ENCODE results near the gene CCR5.

The CCR5 gene

DNA sequence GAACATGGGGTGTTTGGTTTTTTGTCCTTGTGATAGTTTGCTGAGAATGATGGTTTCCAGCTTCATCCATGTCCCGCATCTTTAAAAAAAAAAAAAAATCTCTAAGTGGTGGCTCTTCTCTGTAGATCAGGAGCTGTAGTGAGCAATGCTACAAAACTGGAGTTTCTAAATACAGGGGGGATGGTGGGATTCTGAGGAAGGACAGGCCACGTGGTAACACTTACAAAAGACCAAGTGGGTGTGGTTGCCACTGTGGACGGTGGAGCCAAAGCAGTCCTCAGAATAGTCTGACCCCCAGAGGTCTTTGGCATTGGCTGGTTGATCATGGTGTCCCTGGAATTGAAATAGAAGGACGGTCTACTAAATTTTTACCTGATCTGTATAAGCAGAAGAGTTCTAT, 44.0 kb downstream of the CCR5 start:
- TF ChIP-seq BHLHE40 (IDR thresholded peaks at IDR 0.05; ENCODE audit: borderline replicate concordance) (no peak), HDGF (IDR thresholded peaks at IDR 0.05; ENCODE audit: borderline replicate concordance) (no peak), LEF1 (IDR thresholded peaks at IDR 0.05; ENCODE audit: borderline replicate concordance) (no peak), FOXK2 (IDR thresholded peaks at IDR 0.05) (no peak), SP1 (IDR thresholded peaks at IDR 0.05) (no peak), ELF4 (IDR thresholded peaks at IDR 0.05) (no peak), FOXA1 (IDR thresholded peaks at IDR 0.05) (no peak), L3MBTL2 (conservative IDR thresholded peaks at IDR 0.05) (no peak), ZNF384 (IDR thresholded peaks at IDR 0.05) (no peak), PKNOX1 (IDR thresholded peaks at IDR 0.05) (no peak), CTBP1 (IDR thresholded peaks at IDR 0.05; ENCODE audit: borderline replicate concordance) (no peak), TARDBP (IDR thresholded peaks at IDR 0.05) (no peak), SUZ12 (IDR thresholded peaks at IDR 0.05) (no peak), FOXM1 (IDR thresholded peaks at IDR 0.05; ENCODE audit: borderline replicate concordance) (no peak), ARNT (IDR thresholded peaks at IDR 0.05) (no peak), NFRKB (IDR thresholded peaks at IDR 0.05) (no peak)
- POLR2A ChIA-PET = no interaction called here
- CTCF ChIA-PET = interaction anchor here (0.7 kb wide), 1 partner anchor 29 kb away, joined by 4 read pairs; no protein-coding TSS in a partner anchor

DNA sequence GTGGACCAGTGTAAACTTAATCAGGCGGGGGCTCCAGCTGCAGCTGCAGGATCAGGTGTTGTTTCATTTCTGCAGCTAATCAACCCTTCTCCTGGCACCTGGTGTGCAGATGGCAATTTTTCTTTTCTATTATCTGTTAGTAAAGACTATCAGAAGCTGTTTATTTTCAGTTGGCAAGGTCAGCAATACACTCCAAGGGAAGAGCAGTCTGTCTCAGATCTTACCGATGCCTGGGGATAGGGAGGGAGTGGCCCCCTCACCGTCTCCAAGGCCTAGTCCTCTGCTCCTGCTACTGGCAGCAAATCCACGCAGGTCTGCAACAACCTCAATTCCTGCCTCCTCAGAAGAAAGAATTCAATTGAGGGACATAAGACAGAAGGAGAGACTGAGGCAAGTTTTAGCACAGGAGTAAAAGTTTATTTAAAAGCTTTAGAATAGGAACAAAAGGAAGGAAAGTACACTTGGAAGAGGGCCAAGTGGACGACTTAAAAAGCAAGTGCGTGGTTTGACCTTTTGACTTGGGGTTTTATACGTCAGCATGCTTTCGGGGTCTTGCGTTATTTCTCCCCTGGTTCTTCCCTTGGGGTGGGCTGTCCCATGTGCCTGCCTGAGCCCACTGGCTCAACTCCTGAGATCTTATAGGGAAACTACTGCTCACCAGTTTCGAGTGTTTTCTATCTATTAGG, 45.5 kb downstream of the CCR5 start:
- CTCF ChIA-PET = no interaction called here
- no peak for DNase-seq (ENCODE audit: extremely low spot score)
- no peak for TF ChIP-seq FOXK2 (IDR thresholded peaks at IDR 0.05)
- POLR2A ChIA-PET = no interaction called here

More for the DNA sequence above, 44.0 kb downstream of the CCR5 start:
- DNase-seq (ENCODE audit: extremely low spot score) = no peak

DNA sequence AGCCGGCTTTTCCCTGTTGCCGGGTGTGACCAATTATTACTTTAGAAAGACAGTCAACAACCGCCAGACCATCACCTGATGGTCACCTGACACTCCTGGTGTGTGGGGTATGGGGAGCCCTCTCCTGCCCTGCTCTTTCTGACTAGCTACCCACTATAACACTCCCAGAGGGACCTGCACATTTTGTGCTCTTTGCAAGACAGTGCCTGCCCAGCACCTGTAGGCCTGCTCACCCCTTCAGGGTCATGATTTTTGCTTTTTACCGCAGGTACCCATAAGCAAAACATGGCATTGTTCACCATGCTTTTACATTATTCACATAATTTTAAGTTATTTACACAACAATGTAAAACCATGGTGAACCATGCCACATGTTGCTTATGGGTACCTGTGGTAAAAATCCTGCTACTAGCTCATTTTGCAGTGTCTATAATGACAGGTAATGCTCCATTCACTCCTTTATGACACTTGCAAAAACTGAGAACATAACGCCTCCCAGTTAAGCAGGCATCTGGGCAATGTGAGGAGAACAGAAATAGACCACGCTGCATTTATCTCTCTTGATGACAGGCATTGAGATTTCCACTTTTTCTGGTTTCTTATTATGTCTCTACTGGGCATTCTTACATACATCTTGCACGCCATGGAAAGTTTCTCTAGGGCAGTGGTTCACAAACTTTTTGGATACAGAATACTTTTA, 46.2 kb downstream of the CCR5 start:
- CTCF ChIA-PET = no interaction called here
- no peak for DNase-seq (ENCODE audit: extremely low spot score)
- POLR2A ChIA-PET = no interaction called here
- TF ChIP-seq CTBP1 (IDR thresholded peaks at IDR 0.05; ENCODE audit: borderline replicate concordance) (no peak), L3MBTL2 (conservative IDR thresholded peaks at IDR 0.05) (no peak), ZNF384 (IDR thresholded peaks at IDR 0.05) (no peak), BHLHE40 (IDR thresholded peaks at IDR 0.05; ENCODE audit: borderline replicate concordance) (no peak), FOXM1 (IDR thresholded peaks at IDR 0.05; ENCODE audit: borderline replicate concordance) (no peak), ELF4 (IDR thresholded peaks at IDR 0.05) (no peak), SP1 (IDR thresholded peaks at IDR 0.05) (no peak), SUZ12 (IDR thresholded peaks at IDR 0.05) (no peak), NFRKB (IDR thresholded peaks at IDR 0.05) (no peak), ARNT (IDR thresholded peaks at IDR 0.05) (no peak), LEF1 (IDR thresholded peaks at IDR 0.05; ENCODE audit: borderline replicate concordance) (no peak), FOXK2 (IDR thresholded peaks at IDR 0.05) (no peak), TARDBP (IDR thresholded peaks at IDR 0.05) (no peak), FOXA1 (IDR thresholded peaks at IDR 0.05) (no peak), PKNOX1 (IDR thresholded peaks at IDR 0.05) (no peak), HDGF (IDR thresholded peaks at IDR 0.05; ENCODE audit: borderline replicate concordance) (no peak)

DNA sequence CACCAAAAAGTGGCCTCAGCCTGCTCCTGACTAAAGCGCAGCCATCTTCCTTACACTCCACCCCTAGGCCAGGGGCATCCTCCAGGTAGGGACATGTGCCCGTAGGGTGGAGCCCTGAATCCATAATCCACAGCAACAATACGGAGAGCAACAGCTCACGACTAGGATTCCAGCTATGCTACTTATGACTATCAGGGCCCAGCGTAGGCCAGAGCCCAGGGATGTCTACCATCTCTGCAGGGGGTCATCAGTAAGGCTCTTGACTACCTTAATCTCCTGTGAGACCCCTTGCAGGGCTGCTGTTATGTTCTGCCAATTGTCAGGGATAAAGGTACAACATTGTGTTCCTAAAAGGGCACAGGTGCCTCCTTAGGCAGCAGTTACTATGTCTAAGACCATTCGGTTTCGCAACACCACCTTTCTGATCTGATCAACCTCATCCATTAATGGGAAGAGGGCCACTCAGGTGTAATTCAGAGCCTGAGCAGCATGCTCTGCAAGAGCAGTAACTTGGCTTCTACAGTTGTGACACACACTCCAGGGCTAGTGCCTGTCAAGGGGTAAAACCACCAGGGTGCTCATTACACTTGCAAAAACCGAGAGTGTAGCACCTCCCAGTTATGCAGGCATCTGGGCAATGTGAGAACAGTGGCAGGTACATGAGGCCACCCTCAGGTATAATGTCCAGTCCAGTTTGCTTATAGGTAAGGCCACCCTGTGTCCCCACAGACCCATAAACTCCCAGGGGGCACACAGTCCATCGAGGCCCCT, 47.3 kb downstream of the CCR5 start:
- TF ChIP-seq SUZ12 (IDR thresholded peaks at IDR 0.05) = no peak
- ChIA-PET CTCF (no interaction called here), POLR2A (no interaction called here)
- DNase-seq (ENCODE audit: extremely low spot score) = no peak

GRCh38 chr3:46419816-46420215, 49.1 kb downstream of the CCR5 start:
- DNase-seq (ENCODE audit: extremely low spot score) = no peak
- CTCF ChIA-PET = no interaction called here
- POLR2A ChIA-PET = no interaction called here
- TF ChIP-seq LEF1 (IDR thresholded peaks at IDR 0.05; ENCODE audit: borderline replicate concordance) (no peak), PKNOX1 (IDR thresholded peaks at IDR 0.05) (no peak), ARNT (IDR thresholded peaks at IDR 0.05) (no peak), FOXK2 (IDR thresholded peaks at IDR 0.05) (no peak), FOXM1 (IDR thresholded peaks at IDR 0.05; ENCODE audit: borderline replicate concordance) (no peak), FOXA1 (IDR thresholded peaks at IDR 0.05) (no peak), CTBP1 (IDR thresholded peaks at IDR 0.05; ENCODE audit: borderline replicate concordance) (no peak), ZNF384 (IDR thresholded peaks at IDR 0.05) (no peak), BHLHE40 (IDR thresholded peaks at IDR 0.05; ENCODE audit: borderline replicate concordance) (no peak), HDGF (IDR thresholded peaks at IDR 0.05; ENCODE audit: borderline replicate concordance) (no peak), L3MBTL2 (conservative IDR thresholded peaks at IDR 0.05) (no peak), NFRKB (IDR thresholded peaks at IDR 0.05) (no peak), SP1 (IDR thresholded peaks at IDR 0.05) (no peak), TARDBP (IDR thresholded peaks at IDR 0.05) (no peak), SUZ12 (IDR thresholded peaks at IDR 0.05) (no peak), ELF4 (IDR thresholded peaks at IDR 0.05) (no peak)

- POLR2A ChIA-PET = no interaction called here
- no peak for DNase-seq (ENCODE audit: extremely low spot score)
- TF ChIP-seq ELF4 (IDR thresholded peaks at IDR 0.05) = no peak
- CTCF ChIA-PET = no interaction called here
These were observed 50.2 kb downstream of the CCR5 start for GRCh38 chr3:46420931-46421330.
